Fibroblast of skin of abdomen (primary cell): ENCODE data around the gene SPSB1.
A peak's percentile ranks its signal among the peaks of the same experiment; 100 is the strongest.

Experiments
- DNase-seq: peaks from one replicate; pipeline ENCODE4 v3.0.0-alpha.2; 2013

The SPSB1 gene

GRCh38 chr1:9302745-9303524 lies 10.2 kb downstream of the SPSB1 start:
- DNase-seq = peak; percentile 95

GRCh38 chr1:9303916-9304315 lies 11.2 kb downstream of the SPSB1 start:
- no peak for DNase-seq

DNA sequence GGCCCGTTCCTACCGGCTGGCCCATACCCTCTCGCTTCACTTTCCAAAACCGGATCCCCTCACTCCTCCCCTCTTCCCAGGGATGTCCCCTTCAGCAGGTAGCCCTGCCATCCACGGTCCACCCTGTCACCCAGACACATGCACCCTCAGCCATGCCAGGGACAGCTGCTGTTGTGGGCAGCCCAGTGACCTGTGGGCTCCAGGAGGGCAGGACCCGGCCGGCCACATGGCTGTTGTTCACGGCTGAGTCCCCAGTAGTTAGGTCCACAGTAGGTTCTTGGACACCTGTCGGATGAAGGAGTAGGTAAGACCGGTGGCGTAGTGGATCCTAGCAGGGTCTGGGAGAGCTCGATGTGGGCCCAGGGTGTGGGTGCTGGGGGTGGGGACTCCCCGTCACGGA lies 12.5 kb downstream of the SPSB1 start:
- DNase-seq = no peak

DNA sequence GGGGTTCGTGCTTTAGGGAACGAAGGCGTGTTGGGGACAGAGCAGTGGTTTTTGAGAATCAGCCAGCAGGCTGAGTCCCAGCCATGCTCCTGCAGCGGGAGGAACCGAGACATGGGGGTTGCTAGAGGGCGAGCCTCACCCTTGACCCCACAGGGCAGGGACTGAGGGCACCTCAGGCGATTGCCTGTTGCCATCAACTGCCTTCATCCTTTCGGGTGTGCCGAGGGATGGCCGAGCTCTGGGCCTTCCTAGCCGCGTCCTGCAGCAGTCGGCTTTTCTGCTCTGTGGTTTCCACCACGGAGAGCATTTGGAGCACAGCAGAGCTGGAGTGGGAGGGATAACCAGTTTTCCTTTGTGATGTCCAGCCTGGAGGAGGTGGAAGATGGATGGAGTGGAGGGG lies 13.3 kb downstream of the SPSB1 start:
- no peak for DNase-seq

GRCh38 chr1:9307303-9307702 lies 14.6 kb downstream of the SPSB1 start:
- DNase-seq = no peak

DNA sequence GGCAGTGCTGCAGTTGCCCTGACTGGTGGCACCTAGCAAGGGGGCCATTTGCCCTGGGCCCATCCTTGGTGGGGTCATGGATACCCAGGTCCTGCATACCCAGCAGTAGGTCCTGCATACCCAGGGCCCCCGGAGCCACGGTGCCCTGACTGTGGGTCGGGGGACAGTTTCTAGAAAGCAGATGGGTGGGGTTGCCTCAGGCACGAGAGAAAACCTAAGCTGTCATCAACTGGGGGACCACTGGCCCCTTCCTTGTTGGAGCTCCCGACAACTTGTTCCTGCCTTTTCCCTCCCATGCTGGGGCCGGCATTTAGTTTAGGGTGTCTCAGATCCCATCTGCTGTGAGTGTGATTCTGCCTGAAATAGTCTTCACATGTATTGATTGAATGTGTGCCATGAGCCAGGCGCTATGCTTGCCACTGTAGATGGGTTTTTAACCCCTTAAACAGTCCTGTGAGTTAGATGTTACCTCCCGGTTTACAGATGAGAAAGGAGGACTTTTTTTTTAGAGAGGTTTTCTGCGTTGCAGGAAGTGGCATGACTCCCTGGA lies 15.6 kb downstream of the SPSB1 start:
- no peak for DNase-seq

GRCh38 chr1:9309080-9309479 lies 16.4 kb downstream of the SPSB1 start:
- no peak for DNase-seq

- no peak for DNase-seq
Observed at GRCh38 chr1:9309991-9310390, 17.3 kb downstream of the SPSB1 start.

- no peak for DNase-seq
Observed at GRCh38 chr1:9311029-9311428, 18.3 kb downstream of the SPSB1 start.

DNA sequence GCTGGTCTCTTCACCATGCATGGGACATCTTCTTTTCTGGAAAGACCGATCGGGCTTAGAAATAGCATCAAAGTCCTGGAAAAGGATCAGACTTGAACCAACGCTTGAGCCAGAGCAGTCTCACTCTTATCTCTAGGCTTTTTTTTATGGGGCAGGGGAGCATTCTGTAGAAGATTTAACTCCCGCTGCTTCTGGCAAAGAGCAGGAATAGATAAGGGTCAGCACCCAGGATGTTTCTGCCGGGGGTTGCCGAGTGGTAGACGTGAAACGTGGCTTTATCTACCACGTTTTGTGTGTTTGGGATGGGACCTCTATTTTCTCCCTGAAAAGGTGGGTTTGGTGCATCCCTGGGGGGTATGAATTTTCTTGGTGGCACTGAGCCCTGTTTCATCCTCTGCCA lies 18.8 kb downstream of the SPSB1 start:
- no peak for DNase-seq

DNA sequence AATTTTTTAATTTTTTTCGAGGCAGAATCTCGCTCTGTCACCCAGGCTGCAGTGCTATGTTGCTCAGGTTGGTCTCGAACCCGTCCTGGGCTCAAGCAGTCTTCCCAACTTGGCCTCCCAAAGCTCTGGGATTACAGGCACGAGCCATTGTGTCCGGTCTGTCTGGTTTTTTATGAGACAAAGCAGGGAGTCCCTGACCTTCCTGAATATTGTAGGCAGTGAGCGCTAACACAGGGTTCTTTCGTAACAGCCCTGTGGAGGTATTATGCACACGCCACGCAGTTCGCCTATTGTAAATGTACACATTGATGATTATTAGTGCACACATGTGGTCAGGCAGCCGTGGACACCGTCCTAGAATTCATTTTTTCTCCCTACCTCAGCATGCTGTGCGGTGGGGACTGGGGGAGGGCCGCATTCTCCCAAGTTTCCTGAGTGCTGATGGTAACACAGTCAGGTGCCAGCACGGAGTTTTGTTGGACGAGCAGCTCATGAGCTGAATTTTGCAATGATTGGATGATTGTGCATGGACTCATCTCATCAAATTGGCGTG lies 19.6 kb downstream of the SPSB1 start:
- no peak for DNase-seq

- no peak for DNase-seq
Observed at GRCh38 chr1:9313576-9313975, 20.9 kb downstream of the SPSB1 start.

- no peak for DNase-seq
Observed at GRCh38 chr1:9314111-9314510, 21.4 kb downstream of the SPSB1 start.

DNA sequence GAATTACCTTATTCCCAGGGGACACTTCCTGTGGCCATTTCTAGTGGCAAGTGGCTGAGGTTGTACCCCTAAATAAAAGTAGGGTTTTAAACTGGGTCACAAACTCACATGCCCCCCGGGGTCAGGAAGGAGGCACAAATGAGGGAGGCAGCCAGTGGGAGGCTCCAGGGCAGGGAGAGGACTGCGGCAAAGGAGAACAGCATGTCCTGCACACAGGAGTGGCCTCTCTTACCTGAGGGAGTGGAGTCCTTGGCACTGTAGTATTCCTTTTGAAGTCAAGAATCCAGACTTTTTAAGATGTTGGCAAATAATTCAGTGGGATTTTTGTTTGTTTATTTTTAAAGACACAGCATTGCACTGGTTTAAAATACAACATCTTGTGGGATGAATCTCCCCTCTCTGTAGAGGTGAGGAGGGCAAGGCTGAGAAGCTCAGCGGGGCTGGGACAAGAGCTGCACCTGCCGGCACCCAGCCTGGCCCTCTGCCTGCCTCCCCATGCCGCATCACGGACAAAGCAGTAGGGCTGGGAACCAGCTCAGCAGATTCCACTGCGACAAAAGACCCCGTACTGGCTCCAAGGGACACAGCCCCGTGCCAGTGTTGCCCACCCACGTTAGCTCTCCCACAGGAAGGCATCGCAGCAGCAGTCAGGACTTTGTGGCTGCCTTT lies 22.2 kb downstream of the SPSB1 start:
- no peak for DNase-seq

DNA sequence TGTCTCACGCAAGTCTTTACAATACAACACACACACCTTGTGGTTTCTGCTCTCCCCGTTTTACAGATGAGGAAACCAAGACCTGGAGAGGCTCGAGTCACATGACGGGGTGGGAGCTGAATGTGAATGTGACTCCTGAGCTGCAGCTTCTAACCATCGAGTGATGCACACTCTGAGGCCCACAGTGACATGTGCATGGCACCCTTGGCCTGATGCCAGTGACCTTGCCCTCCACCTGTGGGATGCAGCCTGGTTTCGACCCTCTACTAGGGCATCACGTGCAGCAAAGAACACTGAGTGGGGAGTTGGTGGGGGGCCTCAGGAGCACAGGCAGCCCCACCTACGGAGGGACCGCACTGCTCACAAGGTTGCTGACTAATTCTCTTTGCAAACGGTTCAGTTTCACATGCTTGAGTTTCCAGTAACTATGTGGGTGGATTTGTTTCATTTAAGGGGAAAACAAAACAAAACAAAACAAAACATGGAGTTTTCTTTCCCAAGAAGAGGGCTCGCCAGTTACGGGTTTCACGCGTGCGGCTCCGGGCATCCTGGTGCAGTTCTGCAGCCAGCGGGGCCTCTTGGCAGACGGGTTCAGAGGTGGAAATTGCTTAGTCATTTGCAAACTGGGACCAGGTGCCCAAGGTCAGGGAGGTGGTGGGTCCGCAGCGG lies 22.9 kb downstream of the SPSB1 start:
- no peak for DNase-seq

- DNase-seq = no peak
Observed at GRCh38 chr1:9316080-9316444, 23.4 kb downstream of the SPSB1 start.

DNA sequence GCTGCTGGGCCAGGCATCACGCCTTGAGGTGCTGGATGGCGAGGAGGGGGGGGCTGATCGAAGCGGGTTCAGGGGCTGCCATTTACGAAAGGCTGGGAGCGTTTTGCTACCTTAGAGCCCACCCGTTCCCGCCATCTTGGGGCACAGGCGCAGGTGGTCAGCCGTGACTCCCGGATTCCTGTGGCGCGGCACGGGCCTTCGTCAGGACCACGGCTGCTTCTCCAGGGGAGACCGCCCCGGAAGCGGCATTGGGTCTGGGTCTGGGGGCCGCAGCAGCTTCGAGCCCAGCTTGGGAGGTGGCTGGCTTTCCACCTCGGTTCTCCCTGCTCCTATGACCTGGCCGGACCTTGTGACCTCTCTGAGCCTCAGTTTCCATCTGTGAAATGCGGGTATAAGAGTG lies 23.8 kb downstream of the SPSB1 start:
- no peak for DNase-seq

DNA sequence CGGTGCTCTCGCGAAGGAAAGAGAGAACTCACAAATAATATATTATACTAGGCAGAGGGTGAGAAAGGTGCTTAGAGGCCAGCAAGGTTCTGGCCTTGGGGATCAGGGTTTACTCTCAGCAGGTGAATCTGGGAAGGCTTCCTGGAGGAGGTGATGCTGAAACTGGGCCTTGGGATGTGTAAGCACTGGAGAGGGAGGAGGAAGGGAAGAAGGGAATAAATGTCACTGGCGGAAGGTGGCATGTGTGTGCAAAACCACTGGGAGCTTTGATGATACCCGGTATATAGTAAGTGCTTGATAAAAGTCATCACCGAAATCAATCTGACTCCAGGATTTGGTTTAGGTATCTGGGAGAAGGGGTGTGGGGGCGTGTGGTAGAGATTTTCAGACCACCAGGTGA lies 24.4 kb downstream of the SPSB1 start:
- no peak for DNase-seq

DNA sequence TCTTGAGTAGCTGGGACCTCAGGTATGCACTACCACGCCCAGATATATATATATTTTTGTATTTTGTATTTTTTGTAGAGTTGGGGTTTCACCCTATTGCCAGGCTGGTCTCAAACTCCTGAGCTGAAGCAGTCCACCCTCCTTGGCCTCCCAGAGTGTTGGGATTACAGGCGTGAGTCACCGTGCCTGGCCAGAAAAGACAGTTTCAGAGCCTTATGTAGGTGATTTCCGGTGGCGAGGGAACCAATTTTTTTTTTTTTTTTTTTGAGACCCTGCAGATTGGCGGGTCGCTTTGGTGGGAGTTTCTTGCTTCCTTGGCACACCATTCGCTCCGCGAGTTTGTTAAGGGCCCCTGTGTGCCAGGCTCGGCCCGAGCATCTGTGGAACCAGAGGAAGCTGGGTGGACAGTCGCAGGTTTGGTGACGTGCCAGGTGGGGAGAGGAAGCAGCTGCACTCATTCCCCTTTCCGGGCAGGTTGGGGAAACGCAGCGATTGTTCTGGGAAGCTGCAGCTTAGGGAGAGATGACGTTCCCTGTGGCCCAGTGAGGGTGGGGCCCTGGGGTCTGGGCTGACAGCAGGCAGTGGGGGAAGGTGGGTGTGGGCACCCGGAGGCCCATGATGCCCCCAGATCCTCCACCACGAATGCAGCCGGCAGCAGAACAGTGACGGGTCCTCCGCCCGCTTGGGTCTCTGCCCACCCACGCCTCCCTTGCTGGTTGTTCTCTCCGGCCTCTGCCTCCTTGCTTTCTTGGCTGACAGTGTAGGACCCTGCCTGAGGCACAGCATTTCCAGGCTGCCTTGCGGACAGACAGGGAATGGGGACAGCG lies 25.1 kb downstream of the SPSB1 start:
- DNase-seq = peak; percentile 41

GRCh38 chr1:9319208-9319788 lies 26.6 kb downstream of the SPSB1 start:
- no peak for DNase-seq

- DNase-seq = no peak
Observed at GRCh38 chr1:9319789-9320519, 27.3 kb downstream of the SPSB1 start.
